IMR-90 (cell line): ENCODE results near the gene ZNF738. TPM values are rescaled to one million over a fixed set of nuclear protein-coding genes. Genes with fewer than 3 reads are reported as not detected.

Source experiments
- ATAC-seq: fragments of 200-7000 bp; cut with Tn5 transposase; 2 replicates; pipeline ENCODE4 v1.9.1; 2020; ENCODE audit warnings: low read depth, mild to moderate bottlenecking, moderate library complexity
- BruUV-seq: library from RNA; stranded (reverse); fragments of 400-500 nt; replicated peaks from 2 replicates; lab custom pipeline; 2021; lab: Mats Ljungman, UMichigan
- CTCF ChIA-PET: fragments of 300-600 bp; formaldehyde crosslinking; extraction: SDS; loops from one replicate; lab custom pipeline; 2021; ENCODE audit warnings: antibody characterized with exemption; lab: Yijun Ruan, JAX
- POLR2A ChIA-PET: fragments of 300-600 bp; sonication (Branson Sonifier 250); formaldehyde crosslinking; loops from one replicate; lab custom pipeline; 2022; ENCODE audit warnings: antibody characterized with exemption; ENCODE audit not compliant: unreplicated experiment; lab: Charles Lee
- DNase-seq: peaks from one replicate; pipeline ENCODE4 v3.0.0; 2013
- H2AFZ ChIP-seq: replicated peaks from 2 replicates; pipeline ENCODE3; 2013; ENCODE audit warnings: low read length, mild to moderate bottlenecking; ENCODE audit not compliant: poor library complexity
- H2AK5ac ChIP-seq: 2 replicates; pipeline ENCODE4 v1.6.1; 2013; ENCODE audit warnings: low read depth, low read length, inconsistent platforms
- H2AK9ac ChIP-seq: replicated peaks from 2 replicates; pipeline ENCODE3; 2013; ENCODE audit warnings: mild to moderate bottlenecking, low read depth, low read length, moderate library complexity; ENCODE audit not compliant: poor library complexity
- H2BK120ac ChIP-seq: 2 replicates; pipeline ENCODE4 v1.6.1; 2013; ENCODE audit warnings: low read depth, low read length, inconsistent platforms
- H2BK15ac ChIP-seq: 3 replicates; pipeline ENCODE4 v1.6.1; 2013; ENCODE audit warnings: low read depth, low read length, inconsistent platforms
- H2BK20ac ChIP-seq: 2 replicates; pipeline ENCODE4 v1.6.1; 2013; ENCODE audit warnings: low read depth, mild to moderate bottlenecking, inconsistent platforms, low read length, moderate library complexity
- H2BK5ac ChIP-seq: 2 replicates; pipeline ENCODE4 v1.6.1; 2013; ENCODE audit warnings: mild to moderate bottlenecking, low read depth, low read length, inconsistent platforms; ENCODE audit not compliant: poor library complexity, severe bottlenecking
- H3K14ac ChIP-seq: replicated peaks from 2 replicates; pipeline ENCODE4 v1.6.1; 2013; ENCODE audit warnings: low read depth, low read length, inconsistent platforms
- H3K18ac ChIP-seq: 2 replicates; pipeline ENCODE4 v1.6.1; 2013; ENCODE audit warnings: low read depth, low read length, control low read depth
- H3K23ac ChIP-seq: 2 replicates; pipeline ENCODE4 v1.6.1; 2013; ENCODE audit warnings: low read depth, low read length, inconsistent platforms
- H3K27ac ChIP-seq: 2 replicates; pipeline ENCODE4 v1.5.1; 2013; ENCODE audit warnings: mild to moderate bottlenecking, control low read depth, low read length; ENCODE audit not compliant: insufficient read depth
- H3K27me3 ChIP-seq: 2 replicates; pipeline ENCODE4 v1.6.1; 2013; ENCODE audit warnings: low read length; ENCODE audit not compliant: control insufficient read depth, insufficient read depth
- H3K36me3 ChIP-seq: 2 replicates; pipeline ENCODE4 v1.6.1; 2013; ENCODE audit warnings: low read length, mixed read lengths; ENCODE audit not compliant: control insufficient read depth, insufficient read depth
- H3K4ac ChIP-seq: 2 replicates; pipeline ENCODE4 v1.6.1; 2013; ENCODE audit warnings: low read depth, low read length, inconsistent platforms
- H3K4me1 ChIP-seq: 2 replicates; pipeline ENCODE4 v1.6.1; 2013; ENCODE audit warnings: low read length, mixed read lengths; ENCODE audit not compliant: control insufficient read depth, insufficient read depth
- H3K4me2 ChIP-seq: 2 replicates; pipeline ENCODE4 v1.6.1; 2013; ENCODE audit warnings: low read depth, mild to moderate bottlenecking, control low read depth, low read length, moderate library complexity
- H3K4me3 ChIP-seq: 2 replicates; pipeline ENCODE4 v1.5.1; 2013; ENCODE audit warnings: low read depth, mild to moderate bottlenecking, control low read depth, low read length, moderate library complexity; ENCODE audit not compliant: insufficient read depth
- H3K56ac ChIP-seq: 2 replicates; pipeline ENCODE4 v1.6.1; 2013; ENCODE audit warnings: low read length, inconsistent platforms; ENCODE audit not compliant: insufficient read depth; ENCODE audit errors: extremely low read depth
- H3K79me1 ChIP-seq, 2 experiments: 2 replicates each; pipeline ENCODE4 v1.6.1; 2013; ENCODE audit warnings: low read length in 2 of 2, inconsistent platforms in 1 of 2, low read depth in 1 of 2
- H3K9ac ChIP-seq: 2 replicates; pipeline ENCODE4 v1.6.1; 2013; ENCODE audit warnings: low read depth, low read length, control low read depth
- H3K9me1 ChIP-seq: 2 replicates; pipeline ENCODE4 v1.6.1; 2013; ENCODE audit warnings: low read length, inconsistent platforms; ENCODE audit not compliant: insufficient read depth
- H3K9me3 ChIP-seq: 2 replicates; pipeline ENCODE4 v1.6.1; 2013; ENCODE audit warnings: low read length; ENCODE audit not compliant: control insufficient read depth, insufficient read depth
- H4K20me1 ChIP-seq: 2 replicates; pipeline ENCODE4 v1.6.1; 2013; ENCODE audit warnings: low read length, inconsistent platforms; ENCODE audit not compliant: insufficient read depth
- H4K5ac ChIP-seq: 2 replicates; pipeline ENCODE4 v1.6.1; 2013; ENCODE audit warnings: mild to moderate bottlenecking, low read depth, low read length, control low read depth
- H4K8ac ChIP-seq, 2 experiments: 2 replicates each; pipeline ENCODE4 v1.6.1; 2013; ENCODE audit warnings: low read depth in 2 of 2, low read length in 2 of 2, control low read depth in 1 of 2, inconsistent platforms in 1 of 2
- H4K91ac ChIP-seq: 2 replicates; pipeline ENCODE4 v1.6.1; 2013; ENCODE audit warnings: low read depth, low read length, inconsistent platforms; ENCODE audit not compliant: insufficient read depth
- BHLHE40 ChIP-seq: fragments of 150-350 bp; IDR thresholded peaks from 2 replicates; pipeline ENCODE4 v1.6.1; 2016; ENCODE audit warnings: mild to moderate bottlenecking, low read depth, low read length
- CEBPB ChIP-seq: IDR thresholded peaks from 2 replicates; pipeline ENCODE4 v1.6.1; 2012; ENCODE audit warnings: low read depth, low read length, improper control_type of control experiment
- CHD1 ChIP-seq: IDR thresholded peaks from 2 replicates; pipeline ENCODE4 v1.6.1; 2012; ENCODE audit warnings: low read depth, low read length, improper control_type of control experiment
- FOS ChIP-seq: fragments of 150-350 bp; IDR thresholded peaks from 2 replicates; pipeline ENCODE4 v1.6.1; 2016; ENCODE audit warnings: low read depth, low read length
- MAFK ChIP-seq: IDR thresholded peaks from 2 replicates; pipeline ENCODE4 v1.6.1; 2012; ENCODE audit warnings: low read depth, low read length, improper control_type of control experiment
- MAZ ChIP-seq: IDR thresholded peaks from 2 replicates; pipeline ENCODE4 v1.6.1; 2012; ENCODE audit warnings: low read depth, mild to moderate bottlenecking, low read length, improper control_type of control experiment, moderate library complexity, borderline replicate concordance
- MXI1 ChIP-seq: IDR thresholded peaks from 2 replicates; pipeline ENCODE4 v1.6.1; 2012; ENCODE audit warnings: low read depth, mild to moderate bottlenecking, low read length, moderate library complexity, borderline replicate concordance
- NFE2L2 ChIP-seq: fragments of 150-350 bp; IDR thresholded peaks from 2 replicates; pipeline ENCODE4 v1.6.1; 2016; ENCODE audit warnings: low read depth, mild to moderate bottlenecking, low read length
- POLR2A ChIP-seq: IDR thresholded peaks from 2 replicates; pipeline ENCODE4 v1.6.1; 2012; ENCODE audit warnings: mild to moderate bottlenecking, low read depth, low read length
- RAD21 ChIP-seq: IDR thresholded peaks from 2 replicates; pipeline ENCODE4 v1.6.1; 2012; ENCODE audit warnings: low read length, improper control_type of control experiment
- RCOR1 ChIP-seq: IDR thresholded peaks from 2 replicates; pipeline ENCODE4 v1.6.1; 2012; ENCODE audit warnings: mild to moderate bottlenecking, low read length, improper control_type of control experiment; ENCODE audit not compliant: insufficient replicate concordance
- RFX5 ChIP-seq: IDR thresholded peaks from 2 replicates; pipeline ENCODE4 v1.8.0; 2012; ENCODE audit warnings: low read depth, mild to moderate bottlenecking, low read length, moderate library complexity
- SMC3 ChIP-seq: fragments of 150-350 bp; IDR thresholded peaks from 2 replicates; pipeline ENCODE4 v1.6.1; 2016; ENCODE audit warnings: low read depth, mild to moderate bottlenecking, antibody characterized with exemption, low read length, moderate library complexity
- WGBS, 2 experiments: methylation state at CpG; one replicate each; pipeline versions ENCODE4 v1.1.5 to v1.1.7; 2013; ENCODE audit warnings: missing lambda C conversion rate in 2 of 2; ENCODE audit not compliant: insufficient read length in 1 of 2; ENCODE audit errors: extremely low coverage in 2 of 2; 5-methylcytosine and 5-hydroxymethylcytosine counted together
- dilution Hi-C: fragments of 300-500 bp; cut with HindIII; formaldehyde crosslinking; loops from one replicate; pipeline ENCODE4 v1.14.3; 2018; ENCODE audit warnings: low sequenced_read_pairs; ENCODE audit not compliant: unreplicated experiment
- in situ Hi-C: fragments of 300-500 bp; cut with MboI; formaldehyde crosslinking; loops from 3 replicates; pipeline ENCODE4 v1.14.3; 2019; ENCODE audit warnings: low sequenced_read_pairs, inconsistent platforms, mixed read lengths
- intact Hi-C: fragments of 100-400 bp; cut with micrococcal nuclease; formaldehyde crosslinking; loops from 2 replicates; pipeline ENCODE4 v1.10.0; 2022
- polyA plus RNA-seq, 3 experiments: library from polyadenylated mRNA; depleted of rRNA; stranded (reverse); fragments of >200 nt; gene quantifications; 2 replicates each; pipeline ENCODE4 v1.2.3, GENCODE V29; 2012; ENCODE audit warnings: low replicate concordance in 1 of 3
- total RNA-seq: library from RNA; depleted of rRNA; stranded (reverse); fragments of >200 nt; gene quantifications from 2 replicates; pipeline ENCODE4 v1.2.3, GENCODE V29; 2012
- TF ChIP-seq, protein P1 (sequence below): fragments of 150-350 bp; IDR thresholded peaks from 2 replicates; pipeline ENCODE4 v1.6.1; 2016; ENCODE audit warnings: low read depth, mild to moderate bottlenecking, low read length, moderate library complexity, borderline replicate concordance
- TF ChIP-seq, protein P2 (sequence below): fragments of 150-350 bp; IDR thresholded peaks from 2 replicates; pipeline ENCODE4 v1.6.1; 2017; ENCODE audit warnings: mild to moderate bottlenecking, antibody characterized with exemption, low read length, low read depth
- TF ChIP-seq, protein P3 (sequence below): conservative IDR thresholded peaks from 2 replicates; pipeline ENCODE4 v1.5.1; 2012; ENCODE audit warnings: mild to moderate bottlenecking, low read depth, low read length, improper control_type of control experiment

Gene ZNF738
- total and polyA plus RNA-seq, 2 of the 4 experiments (the other 2 are of a cell fraction) = 2.7 to 7.3 TPM

DNA sequence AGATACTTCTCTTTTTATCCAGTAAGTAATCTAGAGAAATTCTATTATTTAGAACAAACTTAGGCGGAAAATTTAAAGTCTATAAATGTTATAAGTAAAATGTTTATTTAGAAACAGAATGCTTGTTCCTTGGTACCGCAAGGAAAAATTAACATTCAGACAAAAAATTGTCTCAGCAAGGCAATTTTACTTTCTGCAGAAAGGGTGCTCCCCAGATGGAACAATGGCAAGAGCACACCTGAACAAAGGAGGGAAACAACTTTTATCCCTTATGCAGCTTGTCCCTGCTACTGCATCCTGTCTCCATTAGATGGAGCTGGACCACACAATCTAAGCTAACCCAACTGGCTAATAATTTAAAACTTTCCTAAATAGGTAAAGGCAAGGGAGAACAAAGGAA is 23.1 kb upstream of the ZNF738 start:
- Histone ChIP-seq H4K20me1 (no peaks in the 10 kb centered on the region), H4K5ac (no peak overlapping the region), H3K14ac (no peak overlapping the region), H2BK20ac (no peak overlapping the region), H3K79me1 (no peaks in the 10 kb centered on the region), H3K4me2 (no peak overlapping the region), H3K9me3 (peaks cover 3% of the 10 kb centered on the region; the same call in 1 of the 2 replicates), H2AK9ac (no peak overlapping the region), H4K91ac (no peak overlapping the region), H4K8ac (no peak overlapping the region), H3K23ac (no peak overlapping the region), H2BK15ac (no peak overlapping the region), H3K56ac (no peak overlapping the region), H2BK5ac (no peak overlapping the region), H3K9ac (no peak overlapping the region), H2AK5ac (no peak overlapping the region), H3K9me1 (no peaks in the 10 kb centered on the region), H3K4me3 (no peak overlapping the region), H3K36me3 (no peaks in the 10 kb centered on the region), H2AFZ (no peak overlapping the region), H3K4me1 (no peaks in the 10 kb centered on the region), H3K27ac (no peak overlapping the region), H3K4ac (no peak overlapping the region), H3K18ac (no peak overlapping the region), H3K27me3 (no peaks in the 10 kb centered on the region), H2BK120ac (no peak overlapping the region)
- no TSS peak for BruUV-seq
- in situ Hi-C loops = no loop called here
- no CpG with 5 or more reads among the region's 2 CpGs for whole genome bisulfite sequencing, 2 experiments
- TF ChIP-seq MXI1 (no peak), CHD1 (no peak), MAZ (no peak), BHLHE40 (no peak), CEBPB (no peak), RCOR1 (no peak), NFE2L2 (no peak), POLR2A (no peak), SMC3 (no peak), FOS (no peak), MAFK (no peak), RFX5 (no peak), RAD21 (no peak)
- TF ChIP-seq, protein P1, sequence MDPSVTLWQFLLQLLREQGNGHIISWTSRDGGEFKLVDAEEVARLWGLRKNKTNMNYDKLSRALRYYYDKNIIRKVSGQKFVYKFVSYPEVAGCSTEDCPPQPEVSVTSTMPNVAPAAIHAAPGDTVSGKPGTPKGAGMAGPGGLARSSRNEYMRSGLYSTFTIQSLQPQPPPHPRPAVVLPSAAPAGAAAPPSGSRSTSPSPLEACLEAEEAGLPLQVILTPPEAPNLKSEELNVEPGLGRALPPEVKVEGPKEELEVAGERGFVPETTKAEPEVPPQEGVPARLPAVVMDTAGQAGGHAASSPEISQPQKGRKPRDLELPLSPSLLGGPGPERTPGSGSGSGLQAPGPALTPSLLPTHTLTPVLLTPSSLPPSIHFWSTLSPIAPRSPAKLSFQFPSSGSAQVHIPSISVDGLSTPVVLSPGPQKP = no peak
- TF ChIP-seq, protein P2, sequence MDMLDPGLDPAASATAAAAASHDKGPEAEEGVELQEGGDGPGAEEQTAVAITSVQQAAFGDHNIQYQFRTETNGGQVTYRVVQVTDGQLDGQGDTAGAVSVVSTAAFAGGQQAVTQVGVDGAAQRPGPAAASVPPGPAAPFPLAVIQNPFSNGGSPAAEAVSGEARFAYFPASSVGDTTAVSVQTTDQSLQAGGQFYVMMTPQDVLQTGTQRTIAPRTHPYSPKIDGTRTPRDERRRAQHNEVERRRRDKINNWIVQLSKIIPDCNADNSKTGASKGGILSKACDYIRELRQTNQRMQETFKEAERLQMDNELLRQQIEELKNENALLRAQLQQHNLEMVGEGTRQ = no peak
- TF ChIP-seq, protein P3, sequence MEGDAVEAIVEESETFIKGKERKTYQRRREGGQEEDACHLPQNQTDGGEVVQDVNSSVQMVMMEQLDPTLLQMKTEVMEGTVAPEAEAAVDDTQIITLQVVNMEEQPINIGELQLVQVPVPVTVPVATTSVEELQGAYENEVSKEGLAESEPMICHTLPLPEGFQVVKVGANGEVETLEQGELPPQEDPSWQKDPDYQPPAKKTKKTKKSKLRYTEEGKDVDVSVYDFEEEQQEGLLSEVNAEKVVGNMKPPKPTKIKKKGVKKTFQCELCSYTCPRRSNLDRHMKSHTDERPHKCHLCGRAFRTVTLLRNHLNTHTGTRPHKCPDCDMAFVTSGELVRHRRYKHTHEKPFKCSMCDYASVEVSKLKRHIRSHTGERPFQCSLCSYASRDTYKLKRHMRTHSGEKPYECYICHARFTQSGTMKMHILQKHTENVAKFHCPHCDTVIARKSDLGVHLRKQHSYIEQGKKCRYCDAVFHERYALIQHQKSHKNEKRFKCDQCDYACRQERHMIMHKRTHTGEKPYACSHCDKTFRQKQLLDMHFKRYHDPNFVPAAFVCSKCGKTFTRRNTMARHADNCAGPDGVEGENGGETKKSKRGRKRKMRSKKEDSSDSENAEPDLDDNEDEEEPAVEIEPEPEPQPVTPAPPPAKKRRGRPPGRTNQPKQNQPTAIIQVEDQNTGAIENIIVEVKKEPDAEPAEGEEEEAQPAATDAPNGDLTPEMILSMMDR = no peak
- ATAC-seq (no peak), DNase-seq (no peak)
- CTCF ChIA-PET = no interaction called here
- dilution Hi-C loops = no loop called here
- POLR2A ChIA-PET = no interaction called here
- intact Hi-C loops = no loop called here
